ENCODE data around the gene ARHGEF28. TPM values are rescaled to one million over a fixed set of nuclear protein-coding genes. Genes with fewer than 3 reads are reported as not detected.

ARHGEF28 gene
- total and polyA plus RNA-seq, 9 of the 15 experiments (the other 6 are each of a cell fraction or from before 2014, with no cell fraction given) = 0.27 TPM; not detected in 8

DNA sequence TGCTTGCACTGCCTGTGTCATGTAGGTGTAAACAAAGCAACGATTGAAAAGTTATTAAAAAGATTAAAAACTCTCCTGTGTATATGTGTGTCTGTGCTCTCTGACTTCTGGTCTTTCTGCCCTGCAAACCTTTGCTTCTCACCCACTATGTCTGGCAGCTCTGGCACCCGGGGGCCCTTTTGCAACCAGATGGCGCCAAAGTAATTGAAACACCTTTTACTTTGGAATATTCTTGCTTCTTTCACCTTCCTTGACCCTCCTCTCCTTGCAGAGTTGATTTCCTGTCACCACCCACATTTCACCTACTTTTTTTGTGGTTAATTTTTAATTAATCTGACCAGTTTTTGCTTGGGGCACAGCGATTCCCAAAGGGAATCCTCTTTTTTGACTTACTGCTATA is 275.5 kb downstream of the ARHGEF28 start:
- Histone ChIP-seq H2AFZ (ENCODE audit: low read depth, low read length) (no peak overlapping the region), H3K79me2 (ENCODE audit: control insufficient read depth, insufficient read depth, low read length) (no peaks in the 10 kb centered on the region), H3K4me3 (no peak overlapping the region), H3K4me2 (ENCODE audit: insufficient read depth, low read length) (no peak overlapping the region), H3K9ac (ENCODE audit: insufficient read depth in 1 of 2, low read depth in 2 of 2, low read length in 2 of 2) (no peak overlapping the region), H3K27me3 (ENCODE audit: control insufficient read depth in 2 of 2, insufficient read depth in 2 of 2, low read length in 2 of 2) (peaks cover 9 to 28% of the 10 kb centered on the region in 2 experiments; a peak in 4 of 5 replicates), H3K9me3 (replicated peaks; ENCODE audit: control insufficient read depth, insufficient read depth, low read depth, low read length) (no peaks in the 10 kb centered on the region), H3K36me3 (ENCODE audit: control insufficient read depth, insufficient read depth, low read length) (no peaks in the 10 kb centered on the region), H4K20me1 (replicated peaks; ENCODE audit: control insufficient read depth, insufficient read depth, low read length) (no peaks in the 10 kb centered on the region), H3K4me1 (replicated peaks in 1 of 2; ENCODE audit: control insufficient read depth in 2 of 2, insufficient read depth in 2 of 2, low read length in 2 of 2) (no peaks in the 10 kb centered on the region), H3K9me1 (ENCODE audit: control insufficient read depth, insufficient read depth, low read length) (no peaks in the 10 kb centered on the region), H3K27ac (ENCODE audit: extremely low read depth, low read depth, low read length) (no peak overlapping the region)
- ChIA-PET CTCF (ENCODE audit: low intra/inter-chr PET ratio) (interaction anchor here (1.2 to 2.7 kb wide), 3 partner anchors 741 to 1018 kb away, joined by 3 to 23 read pairs (median 5); no protein-coding TSS in a partner anchor), POLR2A (no interaction called here)
- no TSS peak for BruUV-seq (replicated peaks)
- FAIRE-seq = no peak
- TF ChIP-seq MYNN (IDR thresholded peaks at IDR 0.05) = no peak
- TF ChIP-seq MYNN (CRISPR knock-in tag; IDR thresholded peaks at IDR 0.05) = no peak
- intact Hi-C loops (cut with micrococcal nuclease) = no loop called here
- no peak for DNase-seq (ENCODE audit: extremely low read depth in 1 of 4, low spot score in 3 of 4)
- 0% methylated on average over 4 of the region's 4 CpGs for WGBS (ENCODE audit: insufficient coverage, low coverage, missing lambda C conversion rate)
- no peak for ATAC-seq
- in situ Hi-C loops (cut with MboI) = loop anchor here (5.0 to 10.0 kb wide), 2 partner anchors 746 to 1013 kb away; no protein-coding TSS in a partner anchor

- Histone ChIP-seq H3K4me2 (ENCODE audit: insufficient read depth, low read length) (no peak overlapping the region), H3K4me3 (no peak overlapping the region), H3K27ac (ENCODE audit: extremely low read depth, low read depth, low read length) (no peak overlapping the region), H3K9me3 (replicated peaks; ENCODE audit: control insufficient read depth, insufficient read depth, low read depth, low read length) (no peaks in the 10 kb centered on the region), H4K20me1 (replicated peaks; ENCODE audit: control insufficient read depth, insufficient read depth, low read length) (no peaks in the 10 kb centered on the region), H3K79me2 (ENCODE audit: control insufficient read depth, insufficient read depth, low read length) (no peaks in the 10 kb centered on the region), H3K9me1 (ENCODE audit: control insufficient read depth, insufficient read depth, low read length) (no peaks in the 10 kb centered on the region), H3K4me1 (replicated peaks in 1 of 2; ENCODE audit: control insufficient read depth in 2 of 2, insufficient read depth in 2 of 2, low read length in 2 of 2) (no peaks in the 10 kb centered on the region), H3K27me3 (ENCODE audit: control insufficient read depth in 2 of 2, insufficient read depth in 2 of 2, low read length in 2 of 2) (peaks cover 5 to 23% of the 10 kb centered on the region in 2 experiments; a peak in 4 of 5 replicates), H3K36me3 (ENCODE audit: control insufficient read depth, insufficient read depth, low read length) (no peaks in the 10 kb centered on the region), H3K9ac (ENCODE audit: insufficient read depth in 1 of 2, low read depth in 2 of 2, low read length in 2 of 2) (no peak overlapping the region), H2AFZ (ENCODE audit: low read depth, low read length) (no peak overlapping the region)
- 7% methylated on average over 10 of the region's 10 CpGs for WGBS (ENCODE audit: insufficient coverage, low coverage, missing lambda C conversion rate)
- FAIRE-seq (peak; percentile 93), DNase-seq (ENCODE audit: extremely low read depth in 1 of 4, low spot score in 3 of 4) (peak; percentile 22 to 55 (median 33)), ATAC-seq (peak; percentile 48; the same call in 1 of the 3 replicates)
- in situ Hi-C loops (cut with MboI) (loop anchor here (5.0 to 10.0 kb wide), 2 partner anchors 745 to 1012 kb away; no protein-coding TSS in a partner anchor), intact Hi-C loops (cut with micrococcal nuclease) (loop anchor here (1.0 kb wide), 1 partner anchor 747 kb away; no protein-coding TSS in a partner anchor)
- POLR2A ChIA-PET = no interaction called here
- BruUV-seq (replicated peaks) = no TSS peak
- CTCF ChIA-PET (ENCODE audit: low intra/inter-chr PET ratio) = interaction anchor here (0.5 to 2.7 kb wide), 4 partner anchors 740 to 1384 kb away, joined by 3 to 23 read pairs (median 5); no protein-coding TSS in a partner anchor
- no peak for TF ChIP-seq TAF15 (IDR thresholded peaks at IDR 0.05; ENCODE audit: low read depth, low read length)
- peak; percentile 87 to 89 for TF ChIP-seq RAD21 (CRISPR knock-in tag; conservative IDR thresholded peaks at IDR 0.05 in 1 of 2, IDR thresholded peaks at IDR 0.05 in 1 of 2)
- TF ChIP-seq, protein P1, sequence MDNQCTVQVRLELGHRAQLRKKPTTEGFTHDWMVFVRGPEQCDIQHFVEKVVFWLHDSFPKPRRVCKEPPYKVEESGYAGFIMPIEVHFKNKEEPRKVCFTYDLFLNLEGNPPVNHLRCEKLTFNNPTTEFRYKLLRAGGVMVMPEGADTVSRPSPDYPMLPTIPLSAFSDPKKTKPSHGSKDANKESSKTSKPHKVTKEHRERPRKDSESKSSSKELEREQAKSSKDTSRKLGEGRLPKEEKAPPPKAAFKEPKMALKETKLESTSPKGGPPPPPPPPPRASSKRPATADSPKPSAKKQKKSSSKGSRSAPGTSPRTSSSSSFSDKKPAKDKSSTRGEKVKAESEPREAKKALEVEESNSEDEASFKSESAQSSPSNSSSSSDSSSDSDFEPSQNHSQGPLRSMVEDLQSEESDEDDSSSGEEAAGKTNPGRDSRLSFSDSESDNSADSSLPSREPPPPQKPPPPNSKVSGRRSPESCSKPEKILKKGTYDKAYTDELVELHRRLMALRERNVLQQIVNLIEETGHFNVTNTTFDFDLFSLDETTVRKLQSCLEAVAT (IDR thresholded peaks at IDR 0.05) = no peak
- peak; percentile 61; the same call in 1 of the 2 replicates for TF ChIP-seq C11orf30 (IDR thresholded peaks at IDR 0.05; ENCODE audit: low read depth)
- TF ChIP-seq XRCC3 (IDR thresholded peaks at IDR 0.05) = no peak
- TF ChIP-seq ARID2 (IDR thresholded peaks at IDR 0.05) = 0 out of 2 replicates have a peak, but pooled peaks have one; percentile 23
Measured at GRCh38 chr5:73902327-73903051, 276.5 kb downstream of the ARHGEF28 start.
